Activated T-cell treated with anti-CD3 and anti-CD28 coated beads, Interleukin-2, amount 50 U/mL, for 24 hours (primary cell): ENCODE data around the gene SMC4.
A peak's percentile ranks its signal among the peaks of the same experiment; 100 is the strongest.
"Not testable (repeated sequence)": the region's sequence is repeated elsewhere in the genome, so short reads cannot be mapped to it uniquely, and the experiment has no call there.

ENCODE experiments used
- DNase-seq: peaks from one replicate; pipeline ENCODE4 v3.0.0-alpha.2; 2020
- H3K27ac Mint-ChIP-seq: 2 replicates; pipeline ENCODE4 v1.8.0; 2020; ENCODE audit warnings: mild to moderate bottlenecking, mixed read lengths
- H3K27me3 Mint-ChIP-seq: 2 replicates; pipeline ENCODE4 v1.8.0; 2020; ENCODE audit warnings: mixed read lengths
- H3K36me3 Mint-ChIP-seq: 2 replicates; pipeline ENCODE4 v1.8.0; 2020; ENCODE audit warnings: low read depth, mixed read lengths
- H3K4me1 Mint-ChIP-seq: 2 replicates; pipeline ENCODE4 v1.8.0; 2020; ENCODE audit warnings: low read depth, mixed read lengths
- H3K4me3 Mint-ChIP-seq: 2 replicates; pipeline ENCODE4 v1.8.0; 2020; ENCODE audit warnings: mild to moderate bottlenecking, moderate library complexity, mixed read lengths
- H3K9me3 Mint-ChIP-seq: 2 replicates; pipeline ENCODE4 v1.8.0; 2020; ENCODE audit warnings: mixed read lengths

SMC4 gene

GRCh38 chr3:160399125-160400029, at the start of gene SMC4, which contains the start of gene IFT80:
TSS of gene SMC4 (plus strand) at chr3:160399650. CDS start at chr3:160400827, 1,177 bp downstream.
TSS of gene IFT80 (minus strand) at chr3:160399225. CDS start at chr3:160384600, 14,625 bp downstream.
- no peaks in the 10 kb centered on the region for H3K9me3 Mint-ChIP-seq
- H3K4me3 Mint-ChIP-seq, result peak within 1 kb of the TSS; percentile 97
- peaks cover 48% of the 10 kb centered on the region for H3K4me1 Mint-ChIP-seq
- peak; percentile 96 for DNase-seq
- H3K36me3 Mint-ChIP-seq, result peaks cover 60% of the 10 kb centered on the region
- peaks cover 11% of the 10 kb centered on the region for H3K27me3 Mint-ChIP-seq
- peak within 1 kb of the TSS; percentile 99 for H3K27ac Mint-ChIP-seq

- H3K9me3 Mint-ChIP-seq, result no peaks in the 10 kb centered on the region
- H3K36me3 Mint-ChIP-seq, result peaks cover 43% of the 10 kb centered on the region
- H3K27ac Mint-ChIP-seq, result no peak overlapping the region
These were observed 43.6 kb upstream of the SMC4 start for GRCh38 chr3:160355826-160356225.

GRCh38 chr3:160362896-160363295, 36.6 kb upstream of the SMC4 start:
- H3K36me3 Mint-ChIP-seq, result peaks cover 65% of the 10 kb centered on the region
- H3K4me3 Mint-ChIP-seq, H3K9me3 Mint-ChIP-seq, H3K27me3 Mint-ChIP-seq, H3K27ac Mint-ChIP-seq, DNase-seq, H3K4me1 Mint-ChIP-seq: not testable (repeated sequence)

More at GRCh38 chr3:160355826-160356225, 43.6 kb upstream of the SMC4 start:
- Mint-ChIP-seq H3K27me3 (no peaks in the 10 kb centered on the region), H3K4me3 (no peak overlapping the region), H3K4me1 (no peaks in the 10 kb centered on the region)
- no peak for DNase-seq

- Mint-ChIP-seq H3K4me1 (peaks cover 18% of the 10 kb centered on the region), H3K4me3 (no peak overlapping the region), H3K9me3 (no peaks in the 10 kb centered on the region), H3K36me3 (peaks cover 50% of the 10 kb centered on the region), H3K27me3 (no peaks in the 10 kb centered on the region), H3K27ac (no peak overlapping the region)
- DNase-seq, result no peak
These were observed 33.5 kb upstream of the SMC4 start for GRCh38 chr3:160365869-160366522.

DNA sequence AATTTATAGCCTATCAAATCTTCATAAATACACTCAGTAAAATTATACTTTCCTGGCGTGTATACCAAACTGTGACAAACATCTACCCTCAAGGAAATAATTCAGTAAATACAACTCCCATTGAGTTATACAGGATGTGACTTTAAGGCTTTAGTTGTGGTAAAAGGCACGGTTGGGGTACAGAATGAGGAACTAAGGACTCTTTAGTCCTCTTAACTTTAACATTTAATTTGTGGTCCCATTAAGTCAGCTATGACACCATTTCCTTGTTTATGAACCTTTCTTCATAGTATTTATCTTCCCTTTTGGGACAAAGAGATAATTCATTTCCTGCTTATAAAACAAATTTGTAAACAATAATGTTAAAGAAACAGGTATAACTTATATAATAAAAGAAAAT, 30.6 kb upstream of the SMC4 start:
- Mint-ChIP-seq H3K4me3 (no peak overlapping the region), H3K4me1 (peaks cover 19% of the 10 kb centered on the region), H3K27me3 (no peaks in the 10 kb centered on the region), H3K9me3 (no peaks in the 10 kb centered on the region), H3K36me3 (peaks cover 41% of the 10 kb centered on the region), H3K27ac (no peak overlapping the region)
- DNase-seq, result no peak

DNA sequence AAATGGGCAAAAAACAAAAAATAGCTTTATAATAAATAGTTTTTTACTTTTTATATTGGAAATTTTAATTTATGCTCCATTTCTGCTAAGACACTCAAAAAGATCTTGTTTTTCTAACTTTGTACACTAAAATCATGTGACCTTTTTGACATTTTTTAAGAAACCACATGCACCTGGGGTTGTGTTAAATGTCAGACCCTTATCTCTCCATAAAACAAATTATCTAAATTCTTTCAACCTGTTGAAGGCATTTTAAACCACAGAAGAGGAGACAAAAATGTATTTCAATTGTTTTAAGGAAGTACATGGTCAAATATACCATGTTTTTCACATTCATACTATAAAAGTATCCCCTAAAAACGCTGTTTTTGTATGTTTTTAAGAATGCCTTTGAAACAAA, 29.7 kb upstream of the SMC4 start:
- H3K4me1 Mint-ChIP-seq, result peaks cover 19% of the 10 kb centered on the region
- no peak for DNase-seq
- no peaks in the 10 kb centered on the region for H3K27me3 Mint-ChIP-seq

DNA sequence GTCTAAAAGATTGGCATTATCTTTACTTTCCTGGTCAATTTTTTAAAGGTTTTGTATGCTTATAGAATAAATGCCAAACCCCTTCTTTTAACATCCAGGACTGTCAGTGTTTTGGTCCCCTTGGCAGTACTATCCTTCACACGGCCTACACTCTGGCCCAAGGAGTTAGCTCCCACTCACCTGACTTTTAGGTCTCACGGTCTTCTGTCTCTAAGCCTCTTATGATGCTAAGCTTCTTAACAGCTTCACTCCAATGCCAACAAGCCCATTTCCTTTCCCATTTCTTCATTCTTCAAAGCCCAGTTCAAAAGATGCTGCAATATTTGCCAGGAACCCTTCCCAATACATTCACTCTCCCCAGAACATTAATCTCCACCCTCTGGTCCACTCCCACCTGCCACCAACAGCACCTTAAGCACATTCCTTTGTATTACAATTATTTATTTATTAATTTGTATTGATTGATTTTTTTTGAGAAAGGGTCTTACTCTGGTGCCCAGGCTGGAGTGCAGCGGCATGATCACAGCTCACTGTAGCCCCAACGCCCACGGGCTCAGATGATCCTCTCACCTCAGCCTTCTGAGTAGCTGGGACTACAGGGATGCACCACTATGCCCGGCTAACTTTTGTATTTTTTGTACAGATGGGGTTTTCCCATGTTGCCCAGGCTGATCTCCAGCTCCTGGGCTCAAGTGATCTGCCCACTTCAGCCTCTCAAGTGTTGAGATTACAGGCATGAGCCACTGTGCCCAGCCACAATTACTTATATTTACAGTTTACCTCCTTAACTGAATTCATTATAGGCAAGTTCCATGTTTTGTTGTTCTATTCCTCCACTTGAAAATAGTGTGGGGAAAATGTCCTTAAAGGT, 28.2 kb upstream of the SMC4 start:
- DNase-seq, result no peak
- H3K27ac Mint-ChIP-seq, result no peak overlapping the region
- no peaks in the 10 kb centered on the region for H3K27me3 Mint-ChIP-seq
- no peak overlapping the region for H3K4me3 Mint-ChIP-seq
- H3K4me1 Mint-ChIP-seq, result peaks cover 19% of the 10 kb centered on the region
- no peaks in the 10 kb centered on the region for H3K9me3 Mint-ChIP-seq
- H3K36me3 Mint-ChIP-seq, result peaks cover 44% of the 10 kb centered on the region

More for the DNA sequence above, 29.7 kb upstream of the SMC4 start:
- Mint-ChIP-seq H3K9me3 (no peaks in the 10 kb centered on the region), H3K27ac (no peak overlapping the region), H3K4me3 (no peak overlapping the region), H3K36me3 (peaks cover 42% of the 10 kb centered on the region)

DNA sequence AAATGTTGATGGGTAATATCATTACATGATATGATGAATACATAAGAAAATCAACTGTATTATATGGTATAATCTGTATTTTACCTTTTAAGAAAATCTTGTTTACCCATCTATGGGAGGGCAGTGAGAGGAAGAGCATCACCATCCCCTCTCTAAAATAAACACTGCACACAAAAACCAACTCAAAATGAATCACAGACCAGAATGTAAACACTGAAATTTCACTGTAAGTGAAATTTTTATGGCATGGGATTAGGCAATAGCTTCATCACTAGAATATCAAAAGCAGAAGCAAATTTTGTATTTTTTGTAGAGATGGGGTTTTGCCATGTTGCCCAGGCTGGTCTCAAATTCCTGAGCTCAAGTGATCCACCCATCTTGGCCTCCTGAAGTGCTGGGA, 26.7 kb upstream of the SMC4 start:
- DNase-seq, result no peak
- H3K36me3 Mint-ChIP-seq, result peaks cover 45% of the 10 kb centered on the region
- no peaks in the 10 kb centered on the region for H3K27me3 Mint-ChIP-seq
- H3K4me1 Mint-ChIP-seq, result peaks cover 19% of the 10 kb centered on the region
- no peak overlapping the region for H3K4me3 Mint-ChIP-seq
- H3K27ac Mint-ChIP-seq, result no peak overlapping the region
- H3K9me3 Mint-ChIP-seq, result no peaks in the 10 kb centered on the region

- H3K36me3 Mint-ChIP-seq, result peaks cover 43% of the 10 kb centered on the region
- H3K27me3 Mint-ChIP-seq, result no peaks in the 10 kb centered on the region
- no peak overlapping the region for H3K4me3 Mint-ChIP-seq
- H3K4me1 Mint-ChIP-seq, result peaks cover 16% of the 10 kb centered on the region
- no peak for DNase-seq
- no peak overlapping the region for H3K27ac Mint-ChIP-seq
- H3K9me3 Mint-ChIP-seq, result no peaks in the 10 kb centered on the region
These were observed 25.8 kb upstream of the SMC4 start for GRCh38 chr3:160373655-160374054.

DNA sequence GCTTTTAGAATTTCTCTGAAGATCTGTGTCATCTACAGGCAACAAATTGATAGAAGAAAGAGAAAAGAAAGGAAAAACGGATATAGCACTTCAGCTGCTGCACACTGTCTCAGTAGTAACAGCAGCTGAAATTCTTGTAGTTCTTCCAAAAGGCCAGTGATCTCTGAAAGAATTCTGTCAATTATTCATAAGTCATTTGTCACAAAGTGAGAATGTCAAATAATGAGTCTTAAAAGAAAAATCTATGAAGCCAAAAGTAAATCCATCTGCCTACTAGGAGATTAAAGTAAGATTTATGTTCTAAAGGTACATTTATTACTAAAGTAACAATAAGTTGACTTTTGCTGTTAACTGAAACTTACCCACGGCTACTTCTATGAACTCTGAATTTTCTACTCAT, 25.0 kb upstream of the SMC4 start:
- Mint-ChIP-seq H3K27me3 (no peaks in the 10 kb centered on the region), H3K9me3 (no peaks in the 10 kb centered on the region), H3K4me1 (peaks cover 14% of the 10 kb centered on the region), H3K36me3 (peaks cover 45% of the 10 kb centered on the region), H3K4me3 (no peak overlapping the region), H3K27ac (no peak overlapping the region)
- no peak for DNase-seq

GRCh38 chr3:160374925-160375324, 24.5 kb upstream of the SMC4 start:
- H3K36me3 Mint-ChIP-seq, result peaks cover 50% of the 10 kb centered on the region
- no peak for DNase-seq
- peaks cover 11% of the 10 kb centered on the region for H3K4me1 Mint-ChIP-seq
- H3K4me3 Mint-ChIP-seq, result no peak overlapping the region
- H3K27me3 Mint-ChIP-seq, result no peaks in the 10 kb centered on the region
- no peak overlapping the region for H3K27ac Mint-ChIP-seq
- H3K9me3 Mint-ChIP-seq, result no peaks in the 10 kb centered on the region

GRCh38 chr3:160376681-160377080, 22.8 kb upstream of the SMC4 start:
- DNase-seq, result no peak
- Mint-ChIP-seq H3K27ac (no peak overlapping the region), H3K36me3 (peaks cover 63% of the 10 kb centered on the region), H3K9me3 (no peaks in the 10 kb centered on the region), H3K4me1 (peaks cover 5% of the 10 kb centered on the region), H3K4me3 (no peak overlapping the region), H3K27me3 (no peaks in the 10 kb centered on the region)

GRCh38 chr3:160378331-160379109, 20.9 kb upstream of the SMC4 start:
- Mint-ChIP-seq H3K27me3 (no peaks in the 10 kb centered on the region), H3K4me1 (peaks cover 6% of the 10 kb centered on the region), H3K27ac (no peak overlapping the region), H3K9me3 (no peaks in the 10 kb centered on the region), H3K36me3 (peaks cover 61% of the 10 kb centered on the region), H3K4me3 (no peak overlapping the region)
- DNase-seq, result no peak
